Esophagus squamous epithelium (tissue), 4 donors: ENCODE results near the gene HOXB9.

Experiments
- POLR2A ChIP-seq, 4 donors: fragments of 450-650 bp; IDR thresholded peaks; one replicate each; pipeline ENCODE4 v1.6.1; 2017; ENCODE audit warnings: antibody characterized with exemption in 4 of 4, mild to moderate bottlenecking in 4 of 4, moderate library complexity in 3 of 4
- TF ChIP-seq, protein P1 (sequence below), 6 experiments: fragments of 450-650 bp in 4 of 6; fragments of 200-600 bp in 2 of 6; sonication (generic) in 2 of 6; IDR thresholded peaks; one replicate each; pipeline ENCODE4 v1.5.1; 2016 to 2019; ENCODE audit warnings: antibody characterized with exemption in 6 of 6, mild to moderate bottlenecking in 4 of 6, moderate library complexity in 4 of 6

DNA sequence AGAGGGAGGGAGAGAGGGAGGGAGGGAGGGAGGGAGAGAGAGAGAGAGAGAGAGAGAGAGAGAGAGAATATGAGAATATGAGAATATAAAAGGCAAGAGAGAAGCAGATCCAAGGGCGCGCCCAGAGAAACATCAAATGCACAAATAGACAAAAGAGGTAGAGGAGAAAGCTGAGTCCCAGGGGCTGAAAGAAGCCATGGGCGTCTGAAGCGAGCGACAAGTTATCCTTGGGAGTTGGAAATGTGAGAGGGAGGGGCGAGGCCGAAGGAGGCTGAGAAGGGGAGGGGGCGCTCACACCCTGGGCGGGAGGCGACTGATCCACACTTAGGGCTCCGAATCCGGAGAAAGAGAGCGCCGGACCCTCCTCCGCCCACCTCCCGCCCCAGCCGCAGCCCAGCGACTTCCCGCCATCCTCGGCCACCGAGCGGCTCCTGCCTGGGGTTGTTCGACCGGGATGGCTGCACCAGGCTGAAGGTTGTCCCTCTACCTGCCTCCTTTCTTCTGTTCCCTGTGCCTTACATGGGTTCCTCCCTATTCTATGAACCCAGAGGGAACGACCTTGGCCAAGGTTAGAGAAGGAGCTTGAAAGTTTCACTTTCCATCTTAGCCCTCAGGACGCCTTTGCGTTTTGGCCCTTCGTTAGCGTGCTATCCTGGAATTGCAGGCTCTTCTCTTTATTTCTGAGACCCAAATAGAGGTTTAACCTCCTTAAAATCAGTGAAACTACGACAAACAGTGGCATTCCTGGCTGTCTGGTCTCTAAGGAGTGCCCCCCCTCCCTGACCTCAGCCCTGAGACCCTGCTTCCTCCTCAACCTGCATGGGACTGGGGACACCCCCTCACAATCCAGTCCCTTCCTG lies 21.2 kb upstream of the HOXB9 start:
- TF ChIP-seq, protein P1, sequence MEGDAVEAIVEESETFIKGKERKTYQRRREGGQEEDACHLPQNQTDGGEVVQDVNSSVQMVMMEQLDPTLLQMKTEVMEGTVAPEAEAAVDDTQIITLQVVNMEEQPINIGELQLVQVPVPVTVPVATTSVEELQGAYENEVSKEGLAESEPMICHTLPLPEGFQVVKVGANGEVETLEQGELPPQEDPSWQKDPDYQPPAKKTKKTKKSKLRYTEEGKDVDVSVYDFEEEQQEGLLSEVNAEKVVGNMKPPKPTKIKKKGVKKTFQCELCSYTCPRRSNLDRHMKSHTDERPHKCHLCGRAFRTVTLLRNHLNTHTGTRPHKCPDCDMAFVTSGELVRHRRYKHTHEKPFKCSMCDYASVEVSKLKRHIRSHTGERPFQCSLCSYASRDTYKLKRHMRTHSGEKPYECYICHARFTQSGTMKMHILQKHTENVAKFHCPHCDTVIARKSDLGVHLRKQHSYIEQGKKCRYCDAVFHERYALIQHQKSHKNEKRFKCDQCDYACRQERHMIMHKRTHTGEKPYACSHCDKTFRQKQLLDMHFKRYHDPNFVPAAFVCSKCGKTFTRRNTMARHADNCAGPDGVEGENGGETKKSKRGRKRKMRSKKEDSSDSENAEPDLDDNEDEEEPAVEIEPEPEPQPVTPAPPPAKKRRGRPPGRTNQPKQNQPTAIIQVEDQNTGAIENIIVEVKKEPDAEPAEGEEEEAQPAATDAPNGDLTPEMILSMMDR (IDR thresholded peaks at IDR 0.05) = no peak
- no peak for TF ChIP-seq POLR2A (IDR thresholded peaks at IDR 0.05)
